Mammary epithelial cell (primary cell): ENCODE measurements around the gene FIBP.

Experiments
- CTCF ChIP-seq, 2 donors: IDR thresholded peaks in 1 of 2; conservative IDR thresholded peaks in 1 of 2; 2 replicates each; pipeline ENCODE4 v1.5.1; 2011 to 2012; ENCODE audit warnings: inconsistent platforms in 2 of 2, low read length in 2 of 2, mild to moderate bottlenecking in 2 of 2, control low read depth in 1 of 2, low read depth in 1 of 2; ENCODE audit not compliant: insufficient read depth in 1 of 2; ENCODE audit errors: extremely low read depth in 1 of 2
- EZH2 ChIP-seq: IDR thresholded peaks from 2 replicates; pipeline ENCODE4 v1.6.1; 2012; ENCODE audit warnings: low read length, inconsistent platforms, borderline replicate concordance

GRCh38 chr11:65917434-65918210 is 29.4 kb upstream of the FIBP start:
- no peak for TF ChIP-seq CTCF (conservative IDR thresholded peaks at IDR 0.05 in 1 of 2, IDR thresholded peaks at IDR 0.05 in 1 of 2; ENCODE audit: extremely low read depth in 1 of 2, insufficient read depth in 1 of 2, low read depth in 1 of 2, low read length in 2 of 2)
- no peak for TF ChIP-seq EZH2
